ENCODE measurements around the gene LEFTY1. TPM values are rescaled to one million over a fixed set of nuclear protein-coding genes. Genes with fewer than 3 reads are reported as not detected.

LEFTY1 gene
- total and polyA plus RNA-seq, 2 experiments from 2014 or later, result 0.83 TPM; not detected in 1

DNA sequence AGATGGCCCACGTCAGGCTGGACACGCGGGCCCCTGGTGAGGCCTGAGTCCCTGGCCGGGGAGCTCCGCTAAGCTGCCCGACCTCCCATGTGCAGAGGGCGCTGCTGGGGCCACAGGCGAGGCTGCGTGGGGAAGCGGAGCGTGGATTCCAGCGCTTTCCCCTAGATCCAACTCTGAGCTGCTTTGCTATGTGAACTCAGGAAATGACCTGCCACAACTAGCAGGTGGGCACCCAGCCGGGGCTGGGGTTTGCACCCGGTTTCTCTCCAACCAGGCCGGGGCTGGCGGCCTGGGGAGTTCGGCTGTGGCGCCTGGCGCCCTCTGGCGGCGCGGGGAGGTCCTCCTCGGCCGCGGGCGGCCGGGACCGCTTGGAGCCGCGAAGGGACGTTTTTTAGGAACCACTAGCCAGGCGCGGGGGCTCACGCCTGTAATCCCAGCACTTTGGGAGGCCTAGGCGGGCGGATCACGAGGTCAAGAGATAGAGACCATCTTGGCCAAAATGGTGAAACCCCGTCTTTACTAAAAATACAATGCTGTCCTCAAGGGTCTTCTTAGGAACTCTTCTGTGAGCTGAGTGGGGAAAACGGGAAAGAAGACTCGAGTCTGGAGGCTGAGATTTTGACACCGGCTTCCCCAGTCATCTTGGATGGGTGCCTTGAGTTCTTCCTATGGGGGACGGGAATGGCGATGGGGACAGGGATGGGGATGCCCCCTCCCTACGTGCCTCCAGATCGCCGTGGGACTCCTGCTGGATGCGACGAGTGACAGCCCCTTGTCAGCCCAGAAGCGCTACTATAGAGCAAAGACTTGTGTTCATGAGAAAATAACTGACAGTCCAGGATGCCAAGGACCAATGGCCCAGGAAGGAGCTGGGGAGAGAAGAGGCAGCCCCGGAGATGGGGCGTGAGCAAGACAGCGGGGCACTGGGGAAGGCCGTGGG lies 22.5 kb upstream of the LEFTY1 start:
- no peak overlapping the region for H3K4me3 ChIP-seq

GRCh38 chr1:225909477-225909876 lies 20.5 kb upstream of the LEFTY1 start:
- Histone ChIP-seq H3K27ac (no peak overlapping the region), H3K4me3 (no peak overlapping the region), H3K36me3 (no peaks in the 10 kb centered on the region), H3K4me1 (ENCODE audit: low read depth) (no peaks in the 10 kb centered on the region), H3K9me3 (ENCODE audit: low read depth) (no peaks in the 10 kb centered on the region), H3K27me3 (no peaks in the 10 kb centered on the region)
- TF ChIP-seq CTCF (IDR thresholded peaks at IDR 0.05; ENCODE audit: low read depth, low read length), result no peak
- DNase-seq (ENCODE audit: low read depth in 1 of 2, low spot score in 1 of 2), result no peak

More for the DNA sequence above, 22.5 kb upstream of the LEFTY1 start:
- peak; percentile 92 for TF ChIP-seq CTCF (IDR thresholded peaks at IDR 0.05; ENCODE audit: low read depth, low read length)
- no peaks in the 10 kb centered on the region for H3K4me1 ChIP-seq (ENCODE audit: low read depth)
- peak; percentile 61 to 65 for DNase-seq (ENCODE audit: low read depth in 1 of 2, low spot score in 1 of 2)
- H3K27me3 ChIP-seq, result no peaks in the 10 kb centered on the region
- H3K9me3 ChIP-seq (ENCODE audit: low read depth), result no peaks in the 10 kb centered on the region
- H3K27ac ChIP-seq, result no peak overlapping the region
- no peaks in the 10 kb centered on the region for H3K36me3 ChIP-seq

DNA sequence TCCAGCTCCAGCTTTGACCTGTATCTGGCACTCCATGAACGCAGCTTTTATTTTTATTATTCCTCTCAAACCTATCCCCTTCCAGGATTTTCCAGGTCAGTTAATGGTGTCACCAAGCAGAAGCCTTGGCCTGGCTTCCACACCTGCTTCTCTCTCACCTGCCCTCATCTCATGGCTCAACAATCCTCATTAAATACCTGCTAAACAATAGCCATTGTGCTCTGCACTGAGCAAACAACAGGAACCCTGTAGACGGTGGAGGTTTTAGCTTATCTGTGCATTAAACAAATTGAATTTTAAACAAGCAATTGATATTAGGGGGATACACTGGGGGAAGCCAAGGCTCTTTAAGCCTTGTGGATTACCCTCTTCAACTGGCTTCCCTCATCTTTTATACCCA lies 19.8 kb upstream of the LEFTY1 start:
- Histone ChIP-seq H3K36me3 (no peaks in the 10 kb centered on the region), H3K27ac (no peak overlapping the region), H3K9me3 (ENCODE audit: low read depth) (no peaks in the 10 kb centered on the region), H3K4me3 (no peak overlapping the region), H3K4me1 (ENCODE audit: low read depth) (no peaks in the 10 kb centered on the region), H3K27me3 (no peaks in the 10 kb centered on the region)
- DNase-seq (ENCODE audit: low read depth in 1 of 2, low spot score in 1 of 2), result no peak
- TF ChIP-seq CTCF (IDR thresholded peaks at IDR 0.05; ENCODE audit: low read depth, low read length), result no peak

- DNase-seq (ENCODE audit: low read depth in 1 of 2, low spot score in 1 of 2), result no peak
- Histone ChIP-seq H3K27ac (no peak overlapping the region), H3K4me1 (ENCODE audit: low read depth) (no peaks in the 10 kb centered on the region), H3K27me3 (no peaks in the 10 kb centered on the region), H3K4me3 (no peak overlapping the region), H3K9me3 (ENCODE audit: low read depth) (no peaks in the 10 kb centered on the region), H3K36me3 (no peaks in the 10 kb centered on the region)
- TF ChIP-seq CTCF (IDR thresholded peaks at IDR 0.05; ENCODE audit: low read depth, low read length), result no peak
Observed at GRCh38 chr1:225908013-225908640, 19.2 kb upstream of the LEFTY1 start.

GRCh38 chr1:225907341-225907740 lies 18.4 kb upstream of the LEFTY1 start:
- DNase-seq (ENCODE audit: low read depth in 1 of 2, low spot score in 1 of 2), result no peak
- no peak for TF ChIP-seq CTCF (IDR thresholded peaks at IDR 0.05; ENCODE audit: low read depth, low read length)
- H3K27me3 ChIP-seq, result no peaks in the 10 kb centered on the region
- no peak overlapping the region for H3K27ac ChIP-seq
- H3K36me3 ChIP-seq, result no peaks in the 10 kb centered on the region
- no peaks in the 10 kb centered on the region for H3K9me3 ChIP-seq (ENCODE audit: low read depth)
- no peak overlapping the region for H3K4me3 ChIP-seq
- H3K4me1 ChIP-seq (ENCODE audit: low read depth), result no peaks in the 10 kb centered on the region
